ENCODE results near the gene ADIPOR2.
"Not testable (repeated sequence)": the region's sequence is repeated elsewhere in the genome, so short reads cannot be mapped to it uniquely, and the experiment has no call there.

The ADIPOR2 gene

DNA sequence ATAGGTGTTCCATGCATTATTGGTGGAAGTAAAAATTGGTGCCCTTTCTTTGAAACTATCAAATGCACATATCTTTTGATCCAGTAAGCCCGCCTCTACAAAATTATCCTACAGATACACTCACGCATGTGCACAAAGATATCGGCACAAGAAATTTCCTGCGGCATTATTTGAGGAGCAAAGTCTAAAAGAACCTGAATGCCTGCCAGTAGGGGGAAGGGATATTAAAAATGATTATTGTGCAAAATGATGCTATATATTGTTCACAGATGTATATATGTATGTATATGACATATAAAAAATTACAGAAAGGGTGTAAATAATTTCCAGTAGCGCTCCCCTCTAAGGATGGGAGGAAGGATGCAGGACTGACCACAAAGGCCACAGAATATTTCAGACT, 24.7 kb upstream of the ADIPOR2 start:
- DNase-seq = no peak

DNA sequence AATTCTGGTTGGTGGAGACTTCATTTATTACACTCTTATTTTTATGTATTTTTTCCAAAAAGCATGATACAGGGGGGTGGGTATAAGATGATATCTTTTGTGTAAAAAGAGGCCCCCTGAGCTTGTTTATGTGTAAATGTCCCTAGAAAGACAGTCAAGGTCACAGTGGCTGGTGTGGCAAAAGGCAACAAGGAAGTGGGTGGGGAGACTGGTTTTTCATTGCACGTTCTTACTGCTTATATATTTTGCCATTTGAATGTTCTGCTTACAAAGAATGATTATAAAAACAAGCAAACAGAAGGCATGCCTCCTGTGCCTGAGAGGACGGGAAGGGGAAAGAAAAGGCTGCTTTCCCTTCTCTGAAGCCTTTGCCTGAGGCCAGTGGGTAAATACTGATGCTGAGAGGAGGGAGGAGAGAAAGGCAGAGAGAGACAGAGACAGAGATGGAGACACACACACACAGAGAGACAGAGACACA, 24.1 kb upstream of the ADIPOR2 start:
- no peak for DNase-seq

DNA sequence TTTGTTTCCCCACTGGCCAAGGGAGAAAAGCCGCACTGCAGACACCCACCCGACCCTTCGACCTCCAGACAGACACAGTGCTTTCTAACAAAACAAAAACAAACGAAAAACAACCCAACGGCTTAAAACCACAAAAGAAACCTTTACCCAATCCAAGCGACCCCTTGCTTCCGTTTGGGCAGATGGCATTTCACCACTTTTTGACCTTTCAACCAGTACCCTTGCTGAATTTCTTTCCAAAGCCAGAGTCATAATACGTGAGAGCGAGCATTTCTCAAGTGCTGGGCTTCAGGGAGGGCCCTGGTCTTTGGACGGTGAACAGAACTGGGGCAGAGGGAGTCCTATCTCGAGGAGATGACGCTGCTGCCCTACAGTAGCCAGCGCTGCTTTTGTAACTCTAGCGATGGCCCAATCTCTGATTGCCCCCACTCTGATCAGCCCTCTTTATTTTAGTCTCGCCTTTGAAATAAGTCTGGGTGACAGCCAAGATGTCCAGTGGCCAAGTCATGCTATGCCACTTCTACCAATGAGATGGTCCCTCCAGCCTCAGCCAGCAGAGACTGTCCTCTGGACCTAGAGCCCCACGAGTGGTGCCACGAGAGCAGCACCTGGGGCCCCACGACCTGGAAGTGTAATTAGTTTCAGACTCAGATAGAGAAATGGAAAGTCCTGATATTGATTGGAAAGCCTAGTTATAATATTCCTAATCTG, 21.9 kb upstream of the ADIPOR2 start:
- no peak for DNase-seq

DNA sequence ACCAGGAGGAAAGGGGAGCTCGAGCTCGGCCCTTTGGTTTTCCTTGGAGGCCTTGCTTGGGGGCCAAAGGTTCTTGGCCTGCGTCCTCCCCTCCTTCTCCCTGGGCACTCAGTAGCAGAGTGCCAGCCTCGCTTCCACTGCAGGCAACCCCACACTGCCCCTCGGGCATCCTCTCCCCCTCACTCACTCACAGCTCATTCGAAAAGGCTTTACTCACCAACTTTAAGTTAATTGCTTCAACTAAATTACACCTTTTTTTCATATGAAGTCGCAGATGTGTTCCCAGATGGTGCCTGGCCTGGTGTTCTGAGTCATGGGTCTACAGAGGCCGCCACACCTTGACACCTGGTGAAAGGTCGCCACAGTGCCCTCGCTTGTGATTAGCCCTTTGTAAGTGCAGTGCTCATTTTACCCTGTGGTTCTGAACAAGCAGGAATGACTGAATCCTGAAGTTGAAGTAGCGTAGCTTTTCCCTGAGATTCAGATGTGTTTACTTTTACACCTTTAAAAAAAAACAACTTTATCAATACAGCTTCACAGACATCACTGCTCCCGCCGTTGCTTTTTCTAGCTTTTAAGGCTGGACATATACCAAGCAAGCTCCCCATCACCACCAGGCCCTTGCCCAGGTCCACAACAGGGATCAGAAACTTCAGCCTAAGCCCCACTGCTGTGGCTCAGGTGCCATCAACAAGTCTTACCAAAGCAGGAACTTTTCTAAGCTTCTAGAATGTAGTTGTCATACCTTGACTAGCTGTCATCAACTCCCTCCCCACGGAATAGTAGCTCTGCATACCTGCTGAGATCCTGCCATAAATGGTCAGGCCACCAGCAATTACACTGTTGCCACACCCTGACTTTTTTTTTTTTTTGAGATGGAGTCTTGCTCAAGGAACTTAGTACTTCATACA, 20.3 kb upstream of the ADIPOR2 start:
- no peak for DNase-seq

DNA sequence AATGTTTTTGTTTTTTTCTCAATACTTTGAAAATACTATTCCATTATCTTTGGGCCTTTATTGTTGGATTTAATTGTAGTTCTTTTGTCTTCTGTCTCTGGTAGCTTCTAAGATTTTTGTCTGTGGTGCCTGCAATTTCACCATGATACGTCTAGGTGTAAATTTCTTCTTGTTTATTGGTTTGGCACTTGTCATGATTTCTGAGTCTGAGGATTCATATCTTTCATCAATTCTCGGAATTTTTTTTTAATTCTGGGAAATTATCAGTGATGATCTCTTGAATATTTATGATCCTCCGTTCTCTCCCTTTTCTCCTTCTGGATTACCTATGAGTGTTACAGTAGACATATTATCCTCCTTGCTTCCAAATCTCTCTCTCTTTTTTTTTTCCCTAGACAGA, 14.8 kb upstream of the ADIPOR2 start:
- no peak for DNase-seq

DNA sequence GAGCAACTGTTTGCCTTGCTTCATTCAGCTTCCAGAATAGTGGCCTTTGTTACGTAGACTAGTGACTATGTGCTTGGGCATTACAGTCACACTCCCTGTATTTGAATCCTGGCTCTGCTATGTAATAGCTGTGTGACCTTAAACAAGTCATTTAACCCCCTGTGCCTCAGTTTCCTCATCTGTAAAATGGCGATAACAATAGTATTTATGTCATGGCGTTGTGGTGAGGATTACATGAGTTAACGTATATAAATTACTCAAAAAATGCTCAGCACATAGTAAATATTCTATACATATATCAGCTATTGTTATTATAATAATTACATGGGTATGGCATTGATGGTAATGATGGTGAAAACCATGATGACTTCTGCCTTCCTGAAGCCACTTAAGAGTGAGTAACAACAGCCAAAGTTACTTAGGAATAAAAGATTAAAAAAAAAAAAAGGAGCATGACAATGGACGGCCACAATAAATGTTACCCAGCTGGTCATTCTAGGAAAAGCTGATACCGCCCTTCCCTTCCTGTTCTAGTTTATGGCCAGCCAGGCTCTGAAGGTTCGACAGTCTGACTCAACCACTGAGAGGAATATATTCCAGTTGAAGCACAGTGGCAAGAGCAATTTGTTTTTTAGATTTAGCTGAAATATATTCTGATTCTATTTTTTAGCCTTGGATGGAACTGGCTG, 9.9 kb upstream of the ADIPOR2 start:
- no peak for DNase-seq

DNA sequence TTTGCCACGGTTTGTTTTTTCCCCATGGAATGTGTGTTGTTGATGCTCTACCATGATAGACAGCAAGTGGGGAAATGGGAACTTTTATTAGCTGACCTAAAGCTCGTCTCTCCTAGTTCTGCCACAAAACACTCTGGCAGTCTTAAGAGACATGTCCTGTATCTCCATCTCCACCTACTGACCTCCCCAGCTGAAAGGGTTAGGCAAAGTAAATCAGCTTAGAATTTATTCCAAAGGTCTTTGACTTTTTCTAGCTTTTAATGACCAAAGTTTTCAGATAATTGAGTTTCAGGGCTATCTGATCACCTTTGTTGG, 9.4 kb upstream of the ADIPOR2 start:
- no peak for DNase-seq

DNA sequence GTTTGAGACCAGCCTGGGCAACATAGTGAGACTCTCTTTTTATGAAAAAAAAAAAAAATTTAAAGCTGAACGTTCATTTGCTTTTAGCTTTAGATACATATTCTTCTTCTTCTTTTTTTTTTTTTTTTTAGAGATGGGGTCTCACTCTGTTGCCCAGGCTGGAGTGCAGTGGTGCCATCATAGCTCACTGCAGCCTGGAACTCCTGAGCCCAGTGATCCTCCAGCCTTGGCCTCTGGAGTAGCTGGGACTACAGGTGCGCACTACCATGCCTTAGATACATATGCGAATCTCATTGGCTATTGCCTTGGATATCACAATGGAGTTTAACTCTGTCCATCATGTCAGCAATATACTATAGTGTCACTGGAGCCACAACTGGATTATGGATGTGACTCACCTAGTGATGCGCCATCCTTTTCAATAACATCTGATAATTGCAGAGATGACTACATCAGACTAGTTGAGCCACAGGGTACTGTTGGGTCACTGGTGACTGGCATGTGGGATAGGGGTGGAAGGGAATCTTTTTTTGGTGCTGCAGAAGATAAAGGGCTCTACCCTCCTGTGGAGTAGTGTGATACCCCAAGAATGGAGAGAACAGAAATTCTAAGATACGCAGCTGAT, 2.7 kb upstream of the ADIPOR2 start:
- DNase-seq = no peak

DNA sequence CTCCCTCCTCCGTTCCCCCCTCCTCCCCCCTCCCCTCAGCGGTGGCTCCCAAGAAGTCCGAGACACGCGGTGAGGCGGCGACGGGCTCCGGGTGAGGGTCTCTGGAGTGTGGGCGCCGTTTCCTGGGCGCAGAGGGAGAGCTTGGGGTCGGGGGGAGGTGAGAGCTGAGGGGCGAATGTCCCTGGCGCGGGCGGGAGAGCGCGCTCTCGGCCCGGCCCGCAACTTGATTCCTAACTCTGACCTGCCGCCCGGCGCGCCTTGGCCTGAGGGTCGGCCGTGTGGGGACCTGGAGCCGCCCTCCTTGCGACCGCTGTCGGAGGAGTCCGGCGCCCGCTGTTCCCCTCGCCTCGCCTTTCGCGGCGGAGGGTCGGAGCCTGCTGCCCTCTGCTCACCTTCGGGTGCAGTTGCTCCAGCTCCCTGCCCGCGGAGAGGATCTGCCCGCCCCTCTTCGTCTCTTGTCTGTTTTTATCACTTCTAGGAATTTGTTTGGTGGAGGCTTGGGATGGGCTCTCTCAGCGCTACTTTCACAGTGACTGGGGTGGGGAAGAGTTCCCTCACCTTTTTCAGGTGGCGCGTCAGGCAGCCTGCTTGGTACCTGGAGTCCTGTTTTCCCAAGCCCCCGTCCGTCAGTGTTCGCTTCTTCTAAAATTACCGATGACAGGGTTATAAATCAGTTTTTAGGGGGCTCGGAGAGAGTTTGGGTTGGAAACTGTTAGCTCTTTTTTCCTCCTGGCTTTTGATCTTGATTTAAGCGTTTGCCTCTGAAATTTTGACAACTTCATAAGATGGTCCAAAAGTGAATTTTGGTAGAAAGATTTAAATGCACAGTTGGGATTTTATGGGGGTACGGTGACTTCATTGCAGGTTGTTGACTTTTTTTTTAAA, 495 bp downstream of the ADIPOR2 start:
- DNase-seq = no peak

DNA sequence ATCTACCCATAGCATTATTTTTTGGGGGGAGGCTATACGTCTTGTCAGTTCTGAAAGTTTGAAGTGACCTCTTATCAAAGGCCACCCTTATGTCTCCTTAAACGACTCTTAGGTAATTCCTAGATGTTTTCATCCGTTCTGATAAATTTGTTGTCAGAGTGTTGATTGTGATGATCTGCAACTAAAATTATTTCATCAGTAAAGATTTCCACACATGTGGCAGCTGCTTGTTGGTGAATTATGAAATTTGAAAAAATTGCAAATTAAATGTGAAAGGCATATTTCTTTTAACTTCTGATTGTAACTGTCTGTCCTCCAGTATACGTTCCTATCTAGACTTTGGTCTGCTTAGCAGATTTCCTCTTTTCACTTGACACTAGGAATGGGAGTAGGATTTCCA, 1.4 kb downstream of the ADIPOR2 start:
- no peak for DNase-seq

DNA sequence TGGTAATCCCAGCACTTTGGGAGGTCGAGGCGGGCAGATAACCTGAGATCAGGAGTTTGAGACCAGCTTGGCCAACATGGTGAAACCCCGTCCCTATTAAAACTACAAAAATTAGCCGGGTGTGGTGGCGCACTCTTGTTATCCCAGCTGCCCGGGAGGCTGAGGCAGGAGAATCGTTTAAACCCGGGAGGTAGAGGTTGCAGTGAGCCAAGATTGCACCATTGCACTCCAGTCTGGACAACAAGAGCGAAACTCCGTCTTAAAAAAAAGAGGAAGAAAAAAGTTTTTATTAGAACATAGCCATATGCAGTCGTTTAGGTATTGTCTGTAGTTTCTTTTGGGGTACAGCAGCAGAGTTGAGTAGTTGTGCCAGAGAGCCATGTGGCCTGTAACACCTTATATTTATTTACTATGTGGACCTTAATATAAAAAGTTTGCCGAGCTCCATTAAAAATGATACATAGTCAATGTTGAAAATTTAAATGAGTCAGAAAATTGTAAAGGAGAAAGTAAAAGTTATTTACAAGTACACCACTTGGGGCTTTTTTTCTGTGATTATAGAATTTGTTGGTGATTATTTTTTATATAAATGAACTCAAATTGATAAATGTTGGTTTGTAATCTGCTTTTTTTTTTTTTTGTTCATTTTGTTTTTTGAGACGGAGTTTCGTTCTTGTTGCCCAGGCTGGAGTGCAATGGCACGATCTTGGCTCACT, 2.2 kb downstream of the ADIPOR2 start:
- no peak for DNase-seq

DNA sequence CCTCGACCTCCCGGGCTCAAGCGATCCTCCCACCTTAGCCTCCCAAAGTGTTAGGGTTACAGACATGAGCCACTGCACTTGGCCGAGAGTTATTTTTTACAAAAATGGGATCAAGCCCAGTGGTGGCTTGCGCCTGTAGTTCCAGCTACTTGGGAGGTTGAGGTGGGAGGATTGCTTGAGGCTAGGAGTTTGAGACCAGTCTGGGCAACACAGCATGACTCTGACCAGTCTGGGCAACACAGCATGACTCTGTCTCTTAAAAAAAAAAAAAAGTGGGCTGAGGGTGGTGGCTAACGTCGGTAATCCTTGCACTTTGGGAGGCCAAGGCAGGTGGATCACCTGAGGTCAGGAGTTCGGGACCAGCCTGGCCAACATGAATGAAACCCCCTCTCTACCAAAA, 4.2 kb downstream of the ADIPOR2 start:
- DNase-seq = not testable (repeated sequence)

DNA sequence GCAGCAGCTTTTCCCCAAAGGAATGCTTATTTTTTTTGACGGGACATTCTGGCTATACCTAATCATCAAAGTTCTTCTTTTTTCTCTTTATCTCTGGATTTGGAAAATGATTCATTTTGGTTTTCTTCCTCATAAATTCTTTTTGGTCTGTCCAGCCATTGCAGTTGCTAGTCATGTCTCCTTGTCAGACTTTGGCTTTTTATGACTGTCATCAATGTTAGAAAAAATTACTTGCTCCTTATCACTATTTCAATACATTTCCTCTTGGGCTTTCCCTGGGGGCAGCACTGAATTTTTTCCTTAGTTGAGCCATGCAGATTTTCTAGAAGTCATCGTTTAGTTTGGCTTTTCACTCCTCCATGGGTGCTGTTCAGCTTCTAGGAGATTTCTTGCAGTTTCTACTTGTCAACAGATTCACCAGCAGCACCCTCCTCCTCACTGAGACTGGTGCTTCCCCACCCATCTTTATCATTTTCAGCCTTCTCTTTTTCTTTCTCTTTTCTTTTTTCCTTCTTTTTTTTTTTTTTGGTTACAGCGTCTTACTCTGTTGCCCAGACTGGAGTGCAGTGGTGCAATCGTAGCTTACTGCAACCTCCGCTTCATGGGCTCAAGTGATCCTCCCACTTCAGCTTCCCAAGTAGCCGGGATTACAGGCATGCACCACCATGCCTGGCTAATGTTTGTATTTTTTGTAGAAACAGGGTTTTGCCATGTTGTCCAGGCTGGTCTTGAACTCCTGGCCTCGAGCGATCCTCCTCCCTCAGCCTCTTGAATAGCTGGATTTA, 5.2 kb downstream of the ADIPOR2 start:
- DNase-seq = no peak

DNA sequence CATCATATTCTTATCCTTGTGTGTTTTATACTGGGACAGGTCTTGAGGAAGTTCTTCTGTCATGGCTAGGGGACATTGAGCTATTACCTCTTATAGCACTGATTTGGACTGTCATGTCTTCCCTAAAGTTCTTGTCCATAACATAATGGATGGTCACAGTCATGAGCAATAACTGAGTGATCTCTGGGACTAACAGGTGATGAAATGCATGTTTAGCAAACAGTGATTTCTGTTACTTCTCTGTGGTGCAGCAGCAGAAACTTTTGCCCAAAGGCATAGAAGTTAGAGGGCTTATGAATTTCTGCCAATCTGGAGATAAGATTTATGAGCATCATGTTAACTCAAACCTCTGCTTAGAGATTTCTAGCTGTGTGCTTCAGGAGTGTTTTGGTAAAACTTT, 5.9 kb downstream of the ADIPOR2 start:
- DNase-seq = no peak

DNA sequence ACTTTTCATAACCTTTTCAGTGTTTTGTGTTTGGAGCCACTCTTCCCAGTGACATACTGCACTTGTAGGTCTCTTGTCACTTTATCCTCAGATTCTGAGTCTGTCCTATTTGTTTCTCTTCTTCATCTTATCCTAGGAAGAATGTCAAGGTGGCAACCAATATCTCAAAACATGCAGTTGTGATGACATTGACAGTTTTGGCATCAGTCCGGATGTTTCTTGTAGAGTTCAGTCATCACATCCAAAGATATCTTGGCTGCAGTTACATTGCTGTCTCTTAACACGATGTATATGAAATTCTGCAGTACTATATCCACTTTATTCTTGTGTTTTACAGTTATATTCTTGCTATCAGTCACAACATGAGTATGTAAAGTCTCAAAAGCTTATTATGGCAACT, 6.4 kb downstream of the ADIPOR2 start:
- DNase-seq = no peak

DNA sequence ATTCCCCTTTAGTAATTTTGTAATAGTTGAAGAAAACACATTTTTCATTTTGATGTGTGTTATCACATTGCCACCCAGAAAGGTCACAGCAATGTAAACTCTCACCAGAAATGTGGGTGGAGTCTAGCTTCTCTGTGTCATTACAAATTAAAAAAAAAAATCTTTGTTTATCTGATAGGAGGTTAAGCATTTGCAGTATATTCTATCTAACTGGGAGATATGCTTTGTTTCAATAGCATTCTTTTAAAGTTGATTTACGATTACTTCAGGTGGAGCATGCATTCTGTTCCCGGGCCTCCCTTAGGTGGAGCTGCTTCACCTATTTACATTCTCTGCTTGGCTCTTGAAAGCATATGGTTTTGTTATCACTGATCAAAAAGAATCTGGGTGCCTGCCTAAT, 7.8 kb downstream of the ADIPOR2 start:
- no peak for DNase-seq

DNA sequence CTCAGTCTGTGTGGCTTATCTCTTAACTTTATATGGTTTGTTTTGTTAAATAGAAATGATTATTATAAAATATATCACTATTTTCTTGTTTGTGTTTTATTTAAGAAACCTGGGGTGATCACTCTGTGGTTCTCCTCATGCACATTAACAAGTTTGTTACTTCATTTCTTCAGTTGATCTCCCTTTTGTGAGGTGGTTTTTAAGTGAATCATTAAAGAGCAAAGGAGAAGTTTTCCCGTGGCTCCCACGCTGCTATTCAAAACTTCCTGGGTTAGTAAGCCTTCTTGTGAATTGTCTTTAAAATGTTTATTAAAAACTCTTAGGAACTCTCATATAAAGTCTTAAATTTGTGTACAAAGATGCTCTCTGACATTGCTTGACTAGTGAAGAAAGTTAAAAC, 11.8 kb downstream of the ADIPOR2 start:
- DNase-seq = no peak

DNA sequence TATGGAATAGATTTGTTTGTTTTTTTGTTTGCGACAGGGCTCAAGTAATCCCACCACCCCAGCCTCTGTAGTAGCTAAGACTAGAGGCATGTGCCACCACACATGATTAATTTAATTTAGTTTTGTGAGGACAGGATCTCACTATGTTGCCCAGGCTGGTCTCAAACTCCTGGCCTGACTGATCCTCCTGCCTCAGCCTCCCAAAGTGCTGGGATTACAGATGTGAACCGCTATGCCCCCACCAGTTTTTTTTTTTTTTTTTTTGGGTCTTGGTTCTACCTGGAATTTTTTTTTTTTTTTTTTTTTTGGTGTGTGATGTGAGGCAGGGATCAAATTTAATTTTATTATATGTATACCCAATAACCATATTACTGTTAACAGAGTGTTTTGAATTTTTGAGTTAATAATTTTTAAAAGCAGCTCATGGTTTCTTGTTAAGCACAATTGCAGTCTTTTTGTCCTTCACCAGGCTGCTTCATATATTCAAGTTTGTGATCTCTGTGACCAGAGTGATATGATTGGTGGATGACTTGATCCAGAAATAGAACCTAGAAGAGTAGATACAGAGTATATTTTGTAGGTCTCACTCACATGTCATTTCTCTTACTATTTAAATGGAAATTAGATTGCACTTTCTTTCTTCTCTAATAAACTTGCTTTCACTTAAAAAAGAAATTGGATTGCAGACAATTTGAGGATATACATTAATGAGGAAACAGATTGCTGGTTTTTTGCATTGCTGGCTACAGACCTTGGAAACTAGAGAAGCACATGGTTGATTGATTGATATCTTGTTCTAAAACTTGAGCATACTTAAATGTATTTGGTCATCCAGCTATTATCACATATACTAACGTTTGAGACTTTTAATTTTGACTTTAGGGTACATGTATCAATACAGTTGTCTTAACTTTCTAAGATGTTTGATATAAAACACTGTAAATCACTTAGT, 13.2 kb downstream of the ADIPOR2 start:
- DNase-seq = no peak

DNA sequence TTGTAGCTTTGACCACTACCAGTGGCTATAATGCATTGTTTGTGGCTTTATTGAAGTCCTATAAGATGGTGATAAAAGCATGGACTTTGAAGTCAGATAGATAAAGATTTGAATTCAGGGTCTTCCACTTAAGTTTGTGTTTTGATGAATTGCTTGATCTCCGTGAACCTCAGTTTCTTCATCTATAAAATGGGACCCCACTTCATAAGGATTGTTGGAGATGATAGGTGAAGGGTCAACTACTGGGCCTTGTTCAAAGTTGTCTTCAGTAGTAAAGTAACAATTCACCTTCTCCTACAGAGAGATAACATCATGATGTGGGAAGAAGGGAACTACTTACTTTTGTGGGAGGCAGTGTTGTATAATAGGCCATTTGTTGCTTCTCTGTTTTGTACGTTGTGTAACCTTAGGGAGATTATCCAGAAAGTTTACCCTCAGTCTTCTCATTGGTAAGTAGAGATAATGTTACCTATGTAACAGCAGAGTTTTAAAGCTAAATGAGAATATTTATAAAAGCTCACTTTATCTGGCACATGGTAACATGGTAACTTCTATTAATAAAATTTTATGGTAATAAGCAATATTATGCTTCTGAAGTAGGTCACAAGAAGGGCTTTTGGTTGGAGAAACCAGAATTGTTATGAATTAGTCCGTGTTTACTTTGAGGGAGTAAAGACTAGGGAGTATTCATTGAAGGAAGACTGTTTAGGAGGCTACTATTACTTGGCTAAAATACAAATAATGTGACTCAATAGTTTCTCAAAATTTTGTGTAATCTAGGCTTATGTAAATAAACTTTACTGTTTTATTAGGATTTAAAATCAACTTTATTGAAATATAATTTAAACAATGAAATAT, 15.1 kb downstream of the ADIPOR2 start:
- DNase-seq = no peak
